Neural cell (in vitro differentiated cells): ENCODE measurements around the gene LIMCH1. TPM values are rescaled to one million over a fixed set of nuclear protein-coding genes. Genes with fewer than 3 reads are reported as not detected.

Source experiments
- H2AFZ ChIP-seq: fragments of 200-600, 300-800 bp; sonication (generic), shearing (Covaris generic); 2 replicates; pipeline ENCODE4 v1.6.0; 2014; ENCODE audit warnings: low read depth, mild to moderate bottlenecking, antibody characterized with exemption, low read length, moderate library complexity
- H3F3A ChIP-seq: fragments of 200-600 bp; shearing (Covaris generic); 2 replicates; pipeline ENCODE4 v1.6.1; 2016; ENCODE audit warnings: mild to moderate bottlenecking, moderate library complexity, mixed read lengths, antibody characterized with exemption, low read length; ENCODE audit not compliant: insufficient read depth, poor library complexity, severe bottlenecking
- H3K27ac ChIP-seq: fragments of 200-600, 300-800 bp; sonication (generic), shearing (Covaris generic); 2 replicates; pipeline ENCODE4 v1.5.1; 2014; ENCODE audit warnings: mild to moderate bottlenecking, low read length, moderate library complexity
- H3K27me3 ChIP-seq: fragments of 300-800, 200-600 bp; sonication (generic), shearing (Covaris generic); 2 replicates; pipeline ENCODE4 v1.6.0; 2014; ENCODE audit warnings: mild to moderate bottlenecking, low read depth, low read length, moderate library complexity; ENCODE audit not compliant: insufficient read depth
- H3K36me3 ChIP-seq: fragments of 300-800, 200-600 bp; sonication (generic), shearing (Covaris generic); 2 replicates; pipeline ENCODE4 v1.5.1; 2014; ENCODE audit warnings: mild to moderate bottlenecking, antibody characterized with exemption, low read length, moderate library complexity; ENCODE audit not compliant: insufficient read depth
- H3K4me2 ChIP-seq: fragments of 300-800, 200-600 bp; sonication (generic), shearing (Covaris generic); 2 replicates; pipeline ENCODE4 v1.6.0; 2014; ENCODE audit warnings: mild to moderate bottlenecking, low read length
- H3K4me3 ChIP-seq: fragments of 300-800, 200-600 bp; sonication (generic), shearing (Covaris generic); 2 replicates; pipeline ENCODE4 v1.5.1; 2014; ENCODE audit warnings: mild to moderate bottlenecking, low read length, moderate library complexity
- H3K79me2 ChIP-seq: fragments of 200-600 bp; shearing (Covaris generic); replicated peaks from 2 replicates; pipeline ENCODE4 v1.6.0; 2014; ENCODE audit warnings: mild to moderate bottlenecking, low read length, moderate library complexity; ENCODE audit not compliant: insufficient read depth
- H3K9ac ChIP-seq: fragments of 300-800, 200-600 bp; sonication (generic), shearing (Covaris generic); 2 replicates; pipeline ENCODE4 v1.6.1; 2016; ENCODE audit warnings: mild to moderate bottlenecking, low read length, mixed read lengths
- H3K9me2 ChIP-seq: fragments of 200-600 bp; shearing (Covaris generic); 2 replicates; pipeline ENCODE4 v1.6.1; 2016; ENCODE audit warnings: mild to moderate bottlenecking, low read length, mixed read lengths; ENCODE audit not compliant: insufficient read depth
- H3K9me3 ChIP-seq: fragments of 200-600, 300-800 bp; sonication (generic), shearing (Covaris generic); 2 replicates; pipeline ENCODE4 v1.6.1; 2016; ENCODE audit warnings: mild to moderate bottlenecking, mixed run types, low read length, moderate library complexity, mixed read lengths
- H4K20me1 ChIP-seq: fragments of 200-600 bp; shearing (Covaris generic); 2 replicates; pipeline ENCODE4 v1.6.1; 2016; ENCODE audit warnings: mild to moderate bottlenecking, mixed run types; ENCODE audit not compliant: insufficient read depth
- EP300 ChIP-seq: fragments of 450-650 bp; conservative IDR thresholded peaks from 2 replicates; pipeline ENCODE4 v1.6.1; 2014; ENCODE audit warnings: antibody characterized with exemption, mild to moderate bottlenecking, moderate library complexity; ENCODE audit not compliant: poor library complexity, severe bottlenecking
- EZH2 ChIP-seq: fragments of 200-600, 300-800 bp; shearing (Covaris generic), sonication (generic); IDR thresholded peaks from 2 replicates; pipeline ENCODE4 v1.6.1; 2014; ENCODE audit warnings: antibody characterized with exemption, low read length, borderline replicate concordance, mild to moderate bottlenecking; ENCODE audit not compliant: insufficient read depth, poor library complexity, severe bottlenecking
- MXI1 ChIP-seq: fragments of 450-650 bp; conservative IDR thresholded peaks from 2 replicates; pipeline ENCODE4 v1.6.1; 2014; ENCODE audit warnings: antibody characterized with exemption, mild to moderate bottlenecking; ENCODE audit not compliant: poor library complexity, severe bottlenecking
- POLR2AphosphoS5 ChIP-seq: IDR thresholded peaks from 2 replicates; pipeline ENCODE4 v1.6.1; 2012
- RAD21 ChIP-seq: fragments of 450-650 bp; conservative IDR thresholded peaks from 2 replicates; pipeline ENCODE4 v1.6.1; 2014; ENCODE audit warnings: antibody characterized with exemption, mild to moderate bottlenecking, moderate library complexity
- SMC3 ChIP-seq: fragments of 450-650 bp; conservative IDR thresholded peaks from 2 replicates; pipeline ENCODE4 v1.6.1; 2014; ENCODE audit warnings: antibody characterized with exemption, mild to moderate bottlenecking, moderate library complexity; ENCODE audit not compliant: poor library complexity
- TAF1 ChIP-seq: IDR thresholded peaks from 2 replicates; pipeline ENCODE4 v1.6.1; 2012; ENCODE audit warnings: low read depth
- polyA plus RNA-seq: library from polyadenylated mRNA; depleted of rRNA; stranded (reverse); fragments of >200 nt; gene quantifications from 2 replicates; pipeline ENCODE4 v1.2.3, GENCODE V29; 2014
- TF ChIP-seq, protein P1 (sequence below): IDR thresholded peaks from 2 replicates; pipeline ENCODE4 v1.6.1; 2012; ENCODE audit warnings: borderline replicate concordance
- TF ChIP-seq, protein P2 (sequence below): fragments of 450-650 bp; IDR thresholded peaks from 2 replicates; pipeline ENCODE4 v1.5.1; 2014; ENCODE audit warnings: antibody characterized with exemption, mild to moderate bottlenecking, moderate library complexity; ENCODE audit not compliant: poor library complexity, severe bottlenecking

The LIMCH1 gene
- polyA plus RNA-seq, 1 donor from 2014 or later = 9.1 TPM

DNA sequence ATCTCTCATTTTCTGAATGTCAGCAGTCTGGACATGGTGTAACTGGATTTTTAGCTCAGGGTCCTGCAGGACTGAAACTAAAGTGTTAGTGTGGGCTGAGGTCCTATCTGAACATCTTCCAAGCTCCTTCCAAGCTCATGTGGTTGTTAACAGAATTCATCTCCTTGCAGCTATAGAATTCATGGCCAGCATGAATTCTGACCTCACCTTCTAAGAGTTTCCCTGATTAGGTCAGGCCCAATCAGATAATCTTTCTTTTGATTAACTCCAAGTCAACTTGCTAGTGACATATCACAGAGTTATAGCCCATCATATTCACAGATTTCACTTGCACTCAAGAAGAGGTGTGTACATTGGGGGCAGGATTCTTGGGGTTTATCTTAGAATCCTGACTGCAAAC is 59.5 kb downstream of the LIMCH1 start:
- Histone ChIP-seq H3K27me3 (no peaks in the 10 kb centered on the region), H3K36me3 (no peaks in the 10 kb centered on the region), H3K9me3 (no peaks in the 10 kb centered on the region), H3K79me2 (no peaks in the 10 kb centered on the region), H3K4me2 (no peak overlapping the region), H3F3A (no peaks in the 10 kb centered on the region), H3K9ac (no peak overlapping the region), H4K20me1 (no peaks in the 10 kb centered on the region), H3K4me3 (no peak overlapping the region), H3K9me2 (no peaks in the 10 kb centered on the region), H3K27ac (no peak overlapping the region), H2AFZ (no peak overlapping the region)
- TF ChIP-seq RAD21 (no peak), EP300 (no peak), SMC3 (no peak), EZH2 (no peak), POLR2AphosphoS5 (no peak), TAF1 (no peak), MXI1 (no peak)
- TF ChIP-seq, protein P1, sequence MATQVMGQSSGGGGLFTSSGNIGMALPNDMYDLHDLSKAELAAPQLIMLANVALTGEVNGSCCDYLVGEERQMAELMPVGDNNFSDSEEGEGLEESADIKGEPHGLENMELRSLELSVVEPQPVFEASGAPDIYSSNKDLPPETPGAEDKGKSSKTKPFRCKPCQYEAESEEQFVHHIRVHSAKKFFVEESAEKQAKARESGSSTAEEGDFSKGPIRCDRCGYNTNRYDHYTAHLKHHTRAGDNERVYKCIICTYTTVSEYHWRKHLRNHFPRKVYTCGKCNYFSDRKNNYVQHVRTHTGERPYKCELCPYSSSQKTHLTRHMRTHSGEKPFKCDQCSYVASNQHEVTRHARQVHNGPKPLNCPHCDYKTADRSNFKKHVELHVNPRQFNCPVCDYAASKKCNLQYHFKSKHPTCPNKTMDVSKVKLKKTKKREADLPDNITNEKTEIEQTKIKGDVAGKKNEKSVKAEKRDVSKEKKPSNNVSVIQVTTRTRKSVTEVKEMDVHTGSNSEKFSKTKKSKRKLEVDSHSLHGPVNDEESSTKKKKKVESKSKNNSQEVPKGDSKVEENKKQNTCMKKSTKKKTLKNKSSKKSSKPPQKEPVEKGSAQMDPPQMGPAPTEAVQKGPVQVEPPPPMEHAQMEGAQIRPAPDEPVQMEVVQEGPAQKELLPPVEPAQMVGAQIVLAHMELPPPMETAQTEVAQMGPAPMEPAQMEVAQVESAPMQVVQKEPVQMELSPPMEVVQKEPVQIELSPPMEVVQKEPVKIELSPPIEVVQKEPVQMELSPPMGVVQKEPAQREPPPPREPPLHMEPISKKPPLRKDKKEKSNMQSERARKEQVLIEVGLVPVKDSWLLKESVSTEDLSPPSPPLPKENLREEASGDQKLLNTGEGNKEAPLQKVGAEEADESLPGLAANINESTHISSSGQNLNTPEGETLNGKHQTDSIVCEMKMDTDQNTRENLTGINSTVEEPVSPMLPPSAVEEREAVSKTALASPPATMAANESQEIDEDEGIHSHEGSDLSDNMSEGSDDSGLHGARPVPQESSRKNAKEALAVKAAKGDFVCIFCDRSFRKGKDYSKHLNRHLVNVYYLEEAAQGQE = no peak
- TF ChIP-seq, protein P2, sequence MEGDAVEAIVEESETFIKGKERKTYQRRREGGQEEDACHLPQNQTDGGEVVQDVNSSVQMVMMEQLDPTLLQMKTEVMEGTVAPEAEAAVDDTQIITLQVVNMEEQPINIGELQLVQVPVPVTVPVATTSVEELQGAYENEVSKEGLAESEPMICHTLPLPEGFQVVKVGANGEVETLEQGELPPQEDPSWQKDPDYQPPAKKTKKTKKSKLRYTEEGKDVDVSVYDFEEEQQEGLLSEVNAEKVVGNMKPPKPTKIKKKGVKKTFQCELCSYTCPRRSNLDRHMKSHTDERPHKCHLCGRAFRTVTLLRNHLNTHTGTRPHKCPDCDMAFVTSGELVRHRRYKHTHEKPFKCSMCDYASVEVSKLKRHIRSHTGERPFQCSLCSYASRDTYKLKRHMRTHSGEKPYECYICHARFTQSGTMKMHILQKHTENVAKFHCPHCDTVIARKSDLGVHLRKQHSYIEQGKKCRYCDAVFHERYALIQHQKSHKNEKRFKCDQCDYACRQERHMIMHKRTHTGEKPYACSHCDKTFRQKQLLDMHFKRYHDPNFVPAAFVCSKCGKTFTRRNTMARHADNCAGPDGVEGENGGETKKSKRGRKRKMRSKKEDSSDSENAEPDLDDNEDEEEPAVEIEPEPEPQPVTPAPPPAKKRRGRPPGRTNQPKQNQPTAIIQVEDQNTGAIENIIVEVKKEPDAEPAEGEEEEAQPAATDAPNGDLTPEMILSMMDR = no peak

DNA sequence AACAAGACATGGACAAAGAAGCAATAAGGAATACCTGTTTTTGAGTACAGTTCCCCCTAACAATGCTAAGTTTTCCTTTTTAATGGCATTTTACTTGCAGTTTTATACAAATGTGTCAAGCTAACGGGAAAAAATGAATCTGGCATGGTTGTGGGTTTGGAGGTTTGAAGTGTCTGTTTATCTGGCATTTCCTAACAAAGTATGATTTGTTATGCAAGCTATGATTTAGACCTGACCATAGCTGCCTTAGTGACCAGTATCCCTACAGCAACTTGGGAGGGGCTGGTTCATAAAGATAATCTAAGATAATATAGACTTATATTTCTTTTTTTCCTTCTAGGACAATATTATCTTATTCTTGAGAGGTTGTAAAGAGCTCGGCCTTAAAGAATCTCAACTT is 60.6 kb downstream of the LIMCH1 start:
- H3K36me3 ChIP-seq = no peaks in the 10 kb centered on the region
- TF ChIP-seq POLR2AphosphoS5 (no peak), RAD21 (no peak), EP300 (no peak), EZH2 (no peak), MXI1 (no peak), SMC3 (no peak), TAF1 (no peak)
- TF ChIP-seq, protein P2 = no peak
- TF ChIP-seq, protein P1 = no peak
- H3K27me3 ChIP-seq = no peaks in the 10 kb centered on the region
- H2AFZ ChIP-seq = no peak overlapping the region
- H3K4me3 ChIP-seq = no peak overlapping the region
- H3K9ac ChIP-seq = no peak overlapping the region
- H3K27ac ChIP-seq = no peak overlapping the region
- no peaks in the 10 kb centered on the region for H3F3A ChIP-seq
- H3K4me2 ChIP-seq = no peak overlapping the region
- H4K20me1 ChIP-seq = no peaks in the 10 kb centered on the region
- H3K9me2 ChIP-seq = no peaks in the 10 kb centered on the region
- no peaks in the 10 kb centered on the region for H3K9me3 ChIP-seq
- H3K79me2 ChIP-seq = no peaks in the 10 kb centered on the region
